Esophagus squamous epithelium (tissue), 5 donors: Measurements from ENCODE around the gene ERCC6L2. TPM values are rescaled to one million over a fixed set of nuclear protein-coding genes. Genes with fewer than 3 reads are reported as not detected.
A peak's percentile ranks its signal among the peaks of the same experiment; 100 is the strongest.

Experiments
- DNase-seq: peaks from one replicate; lab custom pipeline; 2025; lab: John Stamatoyannopoulos, UW
- H3K27ac ChIP-seq, 4 donors: fragments of 200-600 bp; sonication (generic); one replicate each; pipeline ENCODE4 v1.5.1; 2016 to 2019; ENCODE audit warnings: mild to moderate bottlenecking in 1 of 4
- H3K27me3 ChIP-seq, 4 donors: fragments of 200-600 bp; sonication (generic); 1 replicate in 3 of 4; 2 replicates in 1 of 4; pipeline versions ENCODE4 v1.5.1 to v1.6.0; 2017 to 2021; ENCODE audit warnings: antibody characterized with exemption in 1 of 4
- H3K36me3 ChIP-seq, 3 donors: fragments of 200-600 bp; sonication (generic); one replicate each; pipeline ENCODE4 v1.5.1; 2016 to 2019
- H3K4me1 ChIP-seq, 3 donors: fragments of 200-600 bp; sonication (generic); one replicate each; pipeline ENCODE4 v1.5.1; 2017 to 2019
- H3K4me3 ChIP-seq, 4 donors: fragments of 200-600 bp; sonication (generic); 1 replicate in 3 of 4; 2 replicates in 1 of 4; pipeline ENCODE4 v1.5.1; 2016 to 2019; ENCODE audit warnings: mild to moderate bottlenecking in 2 of 4, moderate library complexity in 1 of 4
- H3K9me3 ChIP-seq, 3 donors: fragments of 200-600 bp; sonication (generic); one replicate each; pipeline ENCODE4 v1.5.1; 2016 to 2019
- POLR2A ChIP-seq, 4 donors: fragments of 450-650 bp; IDR thresholded peaks; one replicate each; pipeline ENCODE4 v1.6.1; 2017; ENCODE audit warnings: antibody characterized with exemption in 4 of 4, mild to moderate bottlenecking in 4 of 4, moderate library complexity in 3 of 4
- WGBS, 2 donors: methylation state at CpG; one replicate each; pipeline ENCODE4 v1.1.5; 2018; 5-methylcytosine and 5-hydroxymethylcytosine counted together
- intact Hi-C: fragments of 100-400 bp; cut with DNase I; formaldehyde crosslinking; loops from one replicate; pipeline ENCODE4 v1.15.0; 2022
- total RNA-seq, 4 donors: library from RNA; depleted of rRNA; stranded (reverse); fragments of >200 nt; gene quantifications; one replicate each; pipeline ENCODE4 v1.1.0, GENCODE V29; 2016
- TF ChIP-seq, protein P1 (sequence below), 6 experiments: fragments of 450-650 bp in 4 of 6; fragments of 200-600 bp in 2 of 6; sonication (generic) in 2 of 6; IDR thresholded peaks; one replicate each; pipeline ENCODE4 v1.5.1; 2016 to 2019; ENCODE audit warnings: antibody characterized with exemption in 6 of 6, mild to moderate bottlenecking in 4 of 6, moderate library complexity in 4 of 6
- donor health status: DM: yes; HTN: yes; CAD: no.

Gene ERCC6L2
- total RNA-seq, 4 donors from 2014 or later: 32.7 to 70.8 (median 34.0) TPM

- peaks cover 0 to 23% (median 0%) of the 10 kb centered on the region in 3 donors for H3K36me3 ChIP-seq
- DNase-seq: no peak
- no peak for TF ChIP-seq POLR2A (IDR thresholded peaks at IDR 0.05)
- TF ChIP-seq, protein P1, sequence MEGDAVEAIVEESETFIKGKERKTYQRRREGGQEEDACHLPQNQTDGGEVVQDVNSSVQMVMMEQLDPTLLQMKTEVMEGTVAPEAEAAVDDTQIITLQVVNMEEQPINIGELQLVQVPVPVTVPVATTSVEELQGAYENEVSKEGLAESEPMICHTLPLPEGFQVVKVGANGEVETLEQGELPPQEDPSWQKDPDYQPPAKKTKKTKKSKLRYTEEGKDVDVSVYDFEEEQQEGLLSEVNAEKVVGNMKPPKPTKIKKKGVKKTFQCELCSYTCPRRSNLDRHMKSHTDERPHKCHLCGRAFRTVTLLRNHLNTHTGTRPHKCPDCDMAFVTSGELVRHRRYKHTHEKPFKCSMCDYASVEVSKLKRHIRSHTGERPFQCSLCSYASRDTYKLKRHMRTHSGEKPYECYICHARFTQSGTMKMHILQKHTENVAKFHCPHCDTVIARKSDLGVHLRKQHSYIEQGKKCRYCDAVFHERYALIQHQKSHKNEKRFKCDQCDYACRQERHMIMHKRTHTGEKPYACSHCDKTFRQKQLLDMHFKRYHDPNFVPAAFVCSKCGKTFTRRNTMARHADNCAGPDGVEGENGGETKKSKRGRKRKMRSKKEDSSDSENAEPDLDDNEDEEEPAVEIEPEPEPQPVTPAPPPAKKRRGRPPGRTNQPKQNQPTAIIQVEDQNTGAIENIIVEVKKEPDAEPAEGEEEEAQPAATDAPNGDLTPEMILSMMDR (IDR thresholded peaks at IDR 0.05): no peak
- no peak overlapping the region for H3K4me3 ChIP-seq
- H3K27ac ChIP-seq: peak overlapping the region in 1 of 4 donors; percentile 46
- H3K9me3 ChIP-seq: no peaks in the 10 kb centered on the region
- peaks cover 0 to 11% (median 3%) of the 10 kb centered on the region in 3 donors for H3K4me1 ChIP-seq
- no peaks in the 10 kb centered on the region for H3K27me3 ChIP-seq
- 71 to 83% methylated on average over 8 of the region's 8 CpGs for WGBS, 2 donors
- intact Hi-C loops: no loop called here
Measured at GRCh38 chr9:95980262-95981125, 105.0 kb downstream of the ERCC6L2 start.

DNA sequence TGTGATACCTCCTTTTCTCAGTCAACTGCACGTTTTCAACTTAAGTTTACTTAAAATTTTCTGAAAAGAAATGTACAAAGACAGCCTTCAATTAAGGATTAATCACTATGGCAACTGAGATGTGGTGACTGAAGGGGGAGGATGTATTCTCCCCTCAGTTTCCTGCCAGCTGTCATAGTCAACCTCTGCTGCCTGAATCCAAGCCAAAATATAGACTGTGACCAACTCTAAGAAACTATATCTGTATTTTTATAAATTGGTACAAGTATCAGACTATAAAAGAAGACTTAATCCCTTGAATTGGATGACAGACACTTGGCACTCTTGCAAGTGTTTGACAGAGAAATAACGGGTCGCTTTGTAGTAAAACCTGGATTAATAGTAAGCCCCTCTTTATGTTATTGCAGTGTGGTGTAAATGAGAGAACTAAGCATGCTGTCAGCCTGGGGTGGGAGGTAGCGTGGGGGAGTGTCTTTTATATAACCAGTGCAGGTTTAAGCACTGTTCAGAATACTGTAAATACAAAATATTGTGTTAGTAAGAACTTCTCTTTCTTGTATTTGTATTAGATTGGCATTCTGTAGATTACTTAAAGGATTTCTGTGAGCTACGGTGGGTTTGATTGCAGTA lies 106.4 kb downstream of the ERCC6L2 start:
- no peak for TF ChIP-seq POLR2A (IDR thresholded peaks at IDR 0.05)
- TF ChIP-seq, protein P1 (IDR thresholded peaks at IDR 0.05): no peak
- Histone ChIP-seq H3K27ac (no peak overlapping the region), H3K4me1 (peaks cover 0 to 11% (median 3%) of the 10 kb centered on the region in 3 donors), H3K4me3 (no peak overlapping the region), H3K9me3 (no peaks in the 10 kb centered on the region), H3K36me3 (peaks cover 0 to 36% (median 0%) of the 10 kb centered on the region in 3 donors), H3K27me3 (no peaks in the 10 kb centered on the region)
- WGBS, 2 donors: 21 to 40% methylated on average over 5 of the region's 5 CpGs
- intact Hi-C loops: no loop called here
- DNase-seq: no peak

- Histone ChIP-seq H3K4me1 (peaks cover 0 to 11% (median 3%) of the 10 kb centered on the region in 3 donors), H3K27ac (no peak overlapping the region), H3K27me3 (no peaks in the 10 kb centered on the region), H3K9me3 (no peaks in the 10 kb centered on the region), H3K4me3 (no peak overlapping the region), H3K36me3 (peaks cover 0 to 33% (median 0%) of the 10 kb centered on the region in 3 donors)
- intact Hi-C loops: no loop called here
- DNase-seq: no peak
- TF ChIP-seq, protein P1 (IDR thresholded peaks at IDR 0.05): no peak
- TF ChIP-seq POLR2A (IDR thresholded peaks at IDR 0.05): no peak
- WGBS, 2 donors: 94 to 97% methylated on average over 3 of the region's 3 CpGs
Measured at GRCh38 chr9:95985440-95986055, 110.1 kb downstream of the ERCC6L2 start.

DNA sequence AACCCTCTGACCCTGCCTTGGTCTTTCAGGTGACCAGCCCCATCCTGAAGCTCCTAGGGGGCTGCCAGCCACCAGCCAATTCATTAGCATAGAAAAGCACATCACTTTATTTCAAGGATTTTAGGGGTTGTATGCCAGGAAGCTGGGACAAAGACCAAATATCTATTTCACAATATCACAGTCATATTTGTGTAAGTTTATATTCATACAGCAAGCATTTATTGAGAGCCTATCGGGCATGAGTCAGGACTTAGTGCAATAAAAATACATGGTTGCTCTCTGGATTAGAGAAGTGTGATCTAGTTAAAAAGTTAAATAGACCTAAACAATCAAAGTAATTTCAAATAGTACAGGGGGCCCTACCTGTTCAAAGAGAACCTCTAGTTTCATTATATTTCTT lies 113.8 kb downstream of the ERCC6L2 start:
- Histone ChIP-seq H3K36me3 (peaks cover 0 to 33% (median 0%) of the 10 kb centered on the region in 3 donors), H3K27ac (no peak overlapping the region), H3K9me3 (no peaks in the 10 kb centered on the region), H3K27me3 (no peaks in the 10 kb centered on the region), H3K4me3 (no peak overlapping the region), H3K4me1 (peaks cover 0 to 4% (median 0%) of the 10 kb centered on the region in 3 donors)
- DNase-seq: no peak
- TF ChIP-seq, protein P1 (IDR thresholded peaks at IDR 0.05): no peak
- no peak for TF ChIP-seq POLR2A (IDR thresholded peaks at IDR 0.05)
- WGBS, 2 donors: 73 to 81% methylated on average over 1 of the region's 1 CpG
- intact Hi-C loops: no loop called here
